Measurements from ENCODE around the gene DENND5A.
"Not testable (repeated sequence)": the region's sequence is repeated elsewhere in the genome, so short reads cannot be mapped to it uniquely, and the experiment has no call there.

The DENND5A gene

DNA sequence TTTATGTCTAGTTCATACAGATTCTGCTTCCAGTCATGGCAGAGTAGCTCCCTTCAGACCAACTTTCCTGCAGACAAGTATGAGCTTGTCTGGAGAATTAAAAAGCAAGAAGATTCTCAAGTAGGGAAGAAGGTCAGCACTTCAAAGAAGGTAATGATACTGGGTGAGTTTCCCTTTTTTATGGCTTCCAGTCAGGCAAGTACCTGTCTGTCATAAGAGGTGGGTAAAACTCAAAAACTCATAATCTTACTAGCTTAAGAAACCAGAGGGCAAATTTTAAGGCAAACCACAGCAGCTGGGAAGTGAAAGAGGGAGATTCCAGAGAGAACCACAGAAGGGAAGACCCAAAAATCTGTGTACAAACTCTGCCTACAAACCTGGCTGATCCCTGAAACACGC, 54.2 kb downstream of the DENND5A start:
- DNase-seq (ENCODE audit: low read depth in 2 of 2), result no peak

DNA sequence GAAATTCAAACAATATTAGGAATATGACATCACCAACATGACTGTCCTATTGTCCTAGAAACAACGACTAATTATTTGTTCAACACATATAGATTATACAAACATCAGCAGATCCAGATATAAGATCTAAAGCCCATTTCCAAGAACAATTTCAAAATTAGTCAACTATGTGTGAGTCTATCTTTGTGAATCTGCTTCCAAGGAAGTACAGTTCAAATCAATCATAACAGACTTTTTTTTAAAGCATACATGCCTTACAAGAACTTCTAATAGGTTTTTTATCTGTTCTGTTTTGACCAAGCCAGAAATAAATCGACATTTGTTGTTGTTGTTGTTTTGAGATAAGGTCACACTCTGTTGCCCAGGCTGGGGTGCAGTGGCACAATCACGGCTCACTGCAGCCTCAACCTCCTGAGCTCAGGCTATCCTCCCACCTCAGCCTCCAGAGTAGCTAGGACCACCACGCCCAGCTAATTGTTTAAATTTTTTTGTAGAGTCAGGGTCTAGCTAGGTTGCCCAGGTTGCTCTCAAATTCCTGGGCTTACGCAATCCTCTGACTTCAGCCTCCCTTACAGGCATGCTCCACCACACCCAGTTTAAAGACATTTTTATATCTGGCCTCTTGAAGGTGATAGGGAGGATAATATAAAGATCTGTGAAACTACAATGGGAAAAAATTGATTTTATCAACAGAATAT, 54.8 kb downstream of the DENND5A start:
- no peak for DNase-seq (ENCODE audit: low read depth in 2 of 2)

DNA sequence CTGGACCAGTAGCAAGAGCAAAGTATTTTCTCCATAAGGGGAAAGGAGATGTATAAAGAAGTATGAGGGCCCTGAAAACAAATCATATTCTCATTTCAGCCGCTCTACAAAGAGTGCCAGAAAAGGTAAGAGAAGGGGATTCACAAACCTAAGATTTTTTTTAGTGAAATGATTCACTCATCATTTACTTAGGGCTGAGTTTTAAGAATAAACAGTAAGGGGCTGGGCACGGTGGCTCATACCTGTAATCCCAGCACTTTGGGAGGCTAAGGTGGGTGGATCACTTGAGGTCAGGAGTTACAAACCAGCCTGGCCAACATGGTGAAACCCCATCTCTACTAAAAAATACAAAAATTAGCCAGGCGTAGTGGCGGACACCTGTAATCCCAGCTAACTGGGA, 55.5 kb downstream of the DENND5A start:
- not testable (repeated sequence) for DNase-seq (ENCODE audit: low read depth in 2 of 2)

DNA sequence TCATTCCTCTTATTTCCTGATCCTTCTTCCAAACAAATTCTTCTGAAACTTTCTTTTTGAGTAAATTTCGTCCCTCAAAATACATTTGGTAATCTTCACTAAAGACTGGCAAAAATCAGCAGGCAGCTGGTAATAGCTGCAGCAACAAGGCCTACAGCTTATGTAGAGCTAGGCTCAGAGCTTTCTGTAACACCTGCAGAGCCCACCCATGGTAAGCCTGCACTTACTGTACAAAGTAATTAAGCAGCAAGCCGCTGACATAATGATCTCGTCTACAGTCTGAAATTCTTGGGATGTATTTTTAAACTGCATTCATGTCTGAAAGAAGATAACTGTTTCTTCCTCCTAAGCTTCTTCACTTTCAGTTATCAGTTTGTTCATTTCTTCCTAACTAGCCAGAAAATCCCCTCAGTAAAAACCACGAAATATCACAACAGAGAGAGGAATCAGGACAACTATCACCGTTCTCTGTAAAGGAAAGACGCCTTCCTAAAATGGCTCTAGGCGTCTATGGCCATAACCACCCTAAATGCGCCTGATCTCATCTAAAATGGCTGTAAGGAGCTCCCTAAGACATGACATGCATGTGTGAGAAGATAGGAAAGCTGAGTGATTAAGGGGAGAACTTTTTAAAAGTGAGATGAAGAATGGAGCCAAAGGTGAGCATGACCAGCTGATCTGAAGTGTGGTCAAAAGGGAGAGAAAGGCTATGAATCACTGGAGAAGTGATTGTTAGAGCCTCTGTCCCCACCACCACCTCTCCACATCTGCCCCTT, 56.2 kb downstream of the DENND5A start:
- no peak for DNase-seq (ENCODE audit: low read depth in 2 of 2)

DNA sequence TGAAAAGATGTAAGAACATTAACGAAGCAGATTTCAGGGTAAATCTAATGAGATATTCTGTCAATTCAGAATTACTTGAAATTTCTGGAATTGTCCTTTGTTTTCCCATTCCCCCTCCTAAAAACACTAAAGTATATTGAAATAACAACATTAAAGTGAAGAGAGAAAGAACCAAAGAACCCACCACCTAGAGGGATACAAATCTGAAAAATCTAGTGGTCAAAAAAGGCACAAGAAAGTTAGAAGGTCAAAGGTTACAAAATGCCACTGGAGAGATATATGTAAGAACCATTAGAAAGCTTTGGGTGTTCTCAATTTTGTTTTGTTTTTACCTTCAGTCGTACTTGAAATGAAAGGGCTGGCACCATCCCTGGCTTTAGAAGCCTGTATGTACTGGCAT, 57.9 kb downstream of the DENND5A start:
- no peak for DNase-seq (ENCODE audit: low read depth in 2 of 2)

DNA sequence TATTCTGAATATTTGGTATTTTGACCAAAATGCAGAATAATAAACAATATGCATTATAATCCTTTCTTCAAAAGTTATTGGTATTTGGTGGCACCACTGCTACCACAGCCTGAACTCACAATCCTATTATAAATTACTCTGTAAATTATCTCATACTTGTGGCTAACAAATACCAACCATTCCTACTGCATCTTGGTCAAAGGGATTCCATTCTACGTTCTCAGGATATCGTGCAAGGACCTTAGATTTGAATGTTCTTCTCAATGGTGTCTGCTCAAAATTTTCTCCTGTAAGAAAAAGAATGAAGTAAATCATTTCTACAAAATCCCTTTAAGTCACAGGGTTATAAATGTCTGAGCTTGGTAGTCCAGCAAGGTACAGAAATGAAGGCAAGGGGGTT, 58.7 kb downstream of the DENND5A start:
- no peak for DNase-seq (ENCODE audit: low read depth in 2 of 2)

DNA sequence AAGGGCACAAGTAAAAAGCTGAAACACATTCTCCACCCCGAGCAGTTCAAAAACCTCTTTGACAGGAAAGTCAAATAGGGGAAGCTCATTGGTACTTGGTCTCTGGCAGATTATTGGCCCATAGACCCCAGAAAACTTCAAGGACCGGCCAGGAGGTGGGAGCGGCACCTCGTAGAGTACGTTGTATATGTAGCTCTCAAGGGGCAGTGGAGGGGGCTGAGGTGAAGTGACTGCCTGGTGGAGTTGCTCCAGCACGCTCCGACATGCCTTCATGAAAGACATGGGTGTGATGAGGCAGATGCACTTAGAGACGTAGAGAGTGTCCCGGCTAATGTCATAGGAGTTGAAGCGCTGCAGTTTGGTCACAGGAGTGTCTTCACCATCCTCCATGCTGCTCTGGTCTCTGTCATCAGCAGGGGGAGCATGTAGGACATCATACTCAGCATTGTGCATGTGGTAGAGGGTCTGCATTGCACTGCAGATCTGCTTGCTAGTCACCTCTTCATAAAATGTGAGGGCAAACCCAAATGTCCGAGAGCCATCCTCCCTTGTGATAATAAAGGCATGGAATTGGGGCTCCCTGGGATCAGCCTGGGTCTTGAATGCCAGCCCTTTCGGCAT, 61.3 kb downstream of the DENND5A start:
- no peak for DNase-seq (ENCODE audit: low read depth in 2 of 2)

DNA sequence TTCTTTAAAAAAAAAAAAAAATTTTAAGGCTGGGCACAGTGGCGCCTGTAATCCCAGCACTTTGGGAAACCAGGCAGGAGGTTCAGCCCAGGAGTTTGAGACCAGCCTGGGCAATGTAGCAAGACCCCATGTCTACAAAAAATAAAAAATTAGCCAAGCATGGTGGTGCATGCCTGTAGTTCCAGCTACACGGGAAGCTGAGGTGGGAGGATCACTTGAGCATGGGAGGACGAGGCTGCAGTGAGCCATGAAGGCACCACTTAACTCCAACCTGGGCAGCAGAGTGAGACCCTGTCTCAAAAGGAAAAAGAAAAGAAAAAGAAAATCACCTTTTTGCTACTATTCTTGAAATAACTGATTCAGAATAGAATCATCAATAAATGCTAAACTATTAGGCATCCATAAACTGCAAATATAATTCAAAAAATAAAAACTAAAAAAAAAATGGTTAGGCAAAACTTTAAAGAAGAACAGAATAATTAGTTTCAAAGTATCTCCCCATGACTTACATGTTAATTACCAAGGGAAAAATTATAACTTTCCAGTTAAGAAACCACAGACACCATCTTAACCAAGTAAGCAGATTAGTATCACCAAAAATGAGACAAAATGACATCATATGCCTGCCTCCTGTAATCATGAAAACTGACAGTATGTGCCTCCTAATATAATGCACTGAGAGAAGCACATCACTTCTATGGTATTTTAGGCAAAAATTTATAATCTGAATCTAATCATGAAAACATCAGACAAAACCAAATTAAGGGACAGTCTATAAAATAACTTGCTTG, 63.6 kb downstream of the DENND5A start:
- no peak for DNase-seq (ENCODE audit: low read depth in 2 of 2)

DNA sequence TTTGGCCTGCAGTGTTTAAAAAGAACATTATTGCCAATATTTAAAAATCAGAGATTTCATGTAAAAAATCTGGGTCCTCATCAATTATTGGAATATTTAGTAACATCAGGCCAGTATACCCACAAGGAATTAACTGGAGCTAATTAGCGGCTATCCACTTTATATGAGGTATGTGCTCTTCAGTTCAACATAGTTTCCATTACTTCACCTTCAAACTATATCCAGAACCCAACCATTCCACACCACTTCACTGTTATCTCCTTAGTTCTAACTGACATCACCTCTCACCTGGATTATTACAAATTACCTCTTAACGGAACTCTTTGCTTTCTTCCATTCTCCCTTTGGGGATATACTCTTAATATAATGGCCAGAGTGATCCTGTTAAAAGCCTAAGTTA, 64.7 kb downstream of the DENND5A start:
- no peak for DNase-seq (ENCODE audit: low read depth in 2 of 2)

DNA sequence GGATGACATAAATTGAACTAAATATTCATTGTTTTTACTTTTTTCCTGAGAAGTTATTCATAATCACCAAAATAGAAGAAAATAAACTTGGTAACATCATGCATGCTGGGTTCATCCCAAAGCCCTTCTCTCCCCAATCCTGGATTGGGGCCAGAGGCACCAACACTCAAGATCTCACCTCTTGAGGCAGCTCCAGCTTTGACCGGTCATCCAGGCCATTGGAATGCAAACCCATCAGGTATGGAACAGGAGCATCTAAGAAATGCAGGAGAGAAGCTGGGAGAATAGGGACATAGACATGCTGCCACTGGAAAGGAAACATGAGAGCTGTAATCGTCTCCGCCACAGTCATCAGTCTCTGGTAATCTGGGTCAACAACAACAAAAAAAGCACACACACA, 71.8 kb downstream of the DENND5A start:
- no peak for DNase-seq (ENCODE audit: low read depth in 2 of 2)

DNA sequence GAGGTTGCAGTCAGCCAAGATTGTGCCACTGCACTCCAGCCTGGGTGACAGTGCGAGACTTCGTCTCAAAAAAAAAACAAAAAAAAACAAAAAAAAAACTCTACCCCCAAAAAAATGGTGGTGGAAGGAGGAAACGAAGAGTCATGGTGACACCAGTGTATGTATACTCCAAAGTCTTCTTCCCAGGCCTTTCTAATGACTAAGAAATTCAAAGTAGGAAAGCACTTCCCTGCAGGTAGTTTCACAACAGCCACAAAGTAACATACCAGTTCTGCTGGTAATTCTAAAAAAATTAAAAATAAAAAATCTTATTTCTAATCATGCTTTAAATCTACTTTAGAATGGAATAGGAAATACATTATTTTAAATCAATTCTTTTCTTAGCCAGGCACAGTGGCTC, 72.6 kb downstream of the DENND5A start:
- DNase-seq (ENCODE audit: low read depth in 2 of 2), result no peak

DNA sequence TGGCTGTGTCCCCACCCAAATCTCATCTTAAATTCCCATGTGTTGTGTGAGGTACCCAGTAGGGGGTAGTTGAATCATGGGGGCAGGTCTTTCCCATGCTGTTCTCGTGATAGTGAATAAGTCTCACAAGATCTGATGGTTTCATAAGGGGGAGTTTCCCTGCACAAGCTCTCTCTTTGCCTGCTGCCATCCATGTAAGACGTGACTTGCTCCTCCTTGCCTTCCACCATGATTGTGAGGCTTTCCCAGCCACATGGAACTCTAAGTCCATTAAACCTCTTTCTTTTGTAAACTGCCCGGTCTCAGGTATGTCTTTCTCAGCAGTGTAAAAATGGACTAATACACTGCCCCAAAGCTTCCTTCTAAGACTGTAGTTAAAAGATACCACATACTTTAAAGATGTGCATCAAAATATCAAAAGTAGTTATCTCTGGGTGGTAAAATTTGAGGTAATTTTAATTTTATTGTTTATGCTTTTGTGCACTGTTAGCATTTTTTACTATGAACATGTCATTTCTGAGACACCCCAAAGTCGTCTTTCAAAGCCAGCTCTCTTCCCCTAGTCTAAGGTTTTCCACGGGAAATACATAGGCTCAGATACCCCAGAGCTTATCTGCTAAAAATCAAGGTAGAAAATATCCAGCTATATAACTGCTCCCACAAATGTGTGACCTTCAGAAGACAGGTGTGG, 74.7 kb downstream of the DENND5A start:
- DNase-seq (ENCODE audit: low read depth in 2 of 2), result not testable (repeated sequence)

DNA sequence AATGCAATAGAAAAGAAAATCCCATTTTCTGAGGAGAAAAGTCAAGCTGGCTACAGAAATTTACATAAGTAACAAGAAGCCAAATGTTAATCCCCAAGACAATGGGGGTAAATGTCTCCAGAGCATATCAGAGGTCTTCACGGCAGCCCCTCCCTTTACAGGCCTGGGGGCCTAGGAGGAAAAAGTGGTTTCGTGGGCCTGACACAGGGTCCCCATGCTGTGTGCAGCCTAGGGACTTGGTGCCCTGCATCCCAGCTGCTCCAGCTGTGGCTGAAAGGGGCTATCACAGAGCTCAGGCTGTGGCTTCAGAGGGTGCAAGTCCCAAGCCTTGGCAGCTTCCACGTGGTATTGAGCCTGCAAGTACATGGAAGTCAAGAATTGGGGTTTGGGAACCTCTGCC, 76.3 kb downstream of the DENND5A start:
- DNase-seq (ENCODE audit: low read depth in 2 of 2), result not testable (repeated sequence)

DNA sequence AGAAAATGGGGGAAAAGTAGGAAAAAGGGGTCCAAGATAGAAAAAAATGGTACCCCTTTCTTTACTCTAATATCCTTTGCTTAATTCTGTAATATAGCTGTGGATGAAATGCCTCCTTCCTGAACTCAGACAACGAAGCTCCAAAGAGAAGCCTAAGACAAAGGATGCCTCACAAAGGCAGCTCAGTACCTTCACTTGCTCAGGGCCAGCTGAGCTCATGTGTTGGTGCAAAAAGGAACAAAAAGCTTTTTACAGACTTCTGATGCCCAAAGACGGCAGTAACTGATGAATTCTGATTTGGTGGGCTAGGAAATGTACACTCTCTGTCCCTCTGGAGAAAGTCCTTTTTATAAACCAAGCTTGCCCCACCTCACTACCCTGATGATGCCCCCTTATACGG, 77.5 kb downstream of the DENND5A start:
- no peak for DNase-seq (ENCODE audit: low read depth in 2 of 2)

DNA sequence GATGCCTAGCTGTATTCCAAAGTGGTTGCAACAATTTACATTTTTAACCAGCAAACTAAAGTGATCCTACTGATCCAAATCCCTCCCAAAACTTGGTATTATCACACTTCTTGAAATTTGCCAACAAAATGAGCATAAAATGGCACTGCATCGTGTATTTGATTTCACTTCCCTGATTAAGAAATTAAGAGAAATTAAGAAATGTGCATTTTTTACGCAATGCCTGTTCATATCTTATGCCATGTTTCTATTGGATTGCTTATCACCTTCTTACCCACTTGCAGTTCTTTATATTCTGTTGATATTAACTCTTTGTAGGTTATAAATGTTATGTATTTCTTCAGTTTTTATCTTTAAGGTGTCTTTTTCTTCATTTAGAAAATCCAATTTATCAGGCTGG, 80.6 kb downstream of the DENND5A start:
- no peak for DNase-seq (ENCODE audit: low read depth in 2 of 2)

DNA sequence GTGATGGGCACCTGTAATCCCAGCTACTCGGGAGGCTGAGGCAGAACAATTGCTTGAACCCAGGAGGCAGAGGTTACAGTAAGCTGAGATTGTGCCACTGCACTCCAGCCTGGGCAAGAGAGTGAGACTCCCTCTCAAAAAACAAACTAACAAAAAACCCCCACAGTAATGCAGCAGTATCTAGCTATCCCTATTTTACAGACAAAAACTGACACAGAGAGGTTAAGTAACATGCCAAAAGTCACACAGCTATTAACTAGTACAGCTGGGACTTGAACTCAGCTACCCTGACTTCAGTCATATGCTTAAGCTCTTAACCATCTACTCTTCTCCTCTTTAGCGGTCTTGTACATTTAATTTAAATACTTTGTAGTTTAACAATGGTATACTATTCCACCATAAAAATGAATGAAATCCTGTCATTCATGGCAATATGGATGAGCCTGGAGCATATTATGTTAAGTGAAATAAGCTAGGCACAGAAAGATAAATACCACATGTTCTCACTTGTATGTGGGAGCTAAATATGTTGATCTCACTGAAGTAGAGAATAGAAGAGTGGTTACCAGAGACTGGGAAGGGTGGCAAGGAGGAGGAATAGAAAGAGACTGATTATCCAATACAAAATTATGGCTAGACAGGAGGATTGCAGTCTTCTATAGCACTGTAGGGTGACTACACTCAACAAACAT, 82.8 kb downstream of the DENND5A start:
- no peak for DNase-seq (ENCODE audit: low read depth in 2 of 2)

DNA sequence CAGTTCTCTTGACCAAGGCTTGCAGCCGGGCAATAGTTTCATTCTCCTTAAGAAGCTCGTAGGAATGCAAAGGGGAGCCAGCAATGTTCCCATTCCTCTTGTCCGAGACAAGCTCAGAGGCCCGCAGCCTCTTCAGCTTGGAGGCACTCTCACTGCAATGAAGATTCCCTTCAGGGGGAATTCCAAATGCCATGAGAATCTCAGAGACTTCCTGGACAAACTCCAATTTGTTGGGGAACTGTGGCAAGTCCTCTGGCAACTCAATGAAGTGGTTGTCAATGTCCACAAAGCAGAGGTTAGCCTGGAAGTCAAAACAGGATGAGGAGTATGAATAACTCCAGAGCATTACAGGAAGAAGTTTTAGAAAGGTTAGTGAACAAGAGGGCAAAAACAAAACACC, 84.4 kb downstream of the DENND5A start:
- no peak for DNase-seq (ENCODE audit: low read depth in 2 of 2)

DNA sequence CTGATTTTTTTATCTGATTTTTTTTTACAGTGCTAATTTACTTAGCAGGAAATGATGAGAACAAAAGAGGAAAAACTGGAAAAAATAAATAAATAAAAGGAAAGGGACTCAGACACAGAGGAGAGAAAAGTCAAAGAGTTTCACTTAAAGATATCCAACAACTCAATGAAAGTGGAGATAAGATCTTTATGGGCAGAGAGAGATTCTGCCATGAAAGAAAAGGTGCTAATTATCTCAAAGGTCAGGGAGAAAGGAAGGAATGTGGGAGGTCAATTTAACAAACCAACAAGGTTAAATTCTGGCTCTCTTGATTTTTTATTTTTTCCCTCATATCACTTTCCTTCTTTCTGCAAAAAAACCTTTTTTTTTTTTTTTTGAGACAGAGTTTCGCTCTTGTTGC, 86.0 kb downstream of the DENND5A start:
- no peak for DNase-seq (ENCODE audit: low read depth in 2 of 2)

DNA sequence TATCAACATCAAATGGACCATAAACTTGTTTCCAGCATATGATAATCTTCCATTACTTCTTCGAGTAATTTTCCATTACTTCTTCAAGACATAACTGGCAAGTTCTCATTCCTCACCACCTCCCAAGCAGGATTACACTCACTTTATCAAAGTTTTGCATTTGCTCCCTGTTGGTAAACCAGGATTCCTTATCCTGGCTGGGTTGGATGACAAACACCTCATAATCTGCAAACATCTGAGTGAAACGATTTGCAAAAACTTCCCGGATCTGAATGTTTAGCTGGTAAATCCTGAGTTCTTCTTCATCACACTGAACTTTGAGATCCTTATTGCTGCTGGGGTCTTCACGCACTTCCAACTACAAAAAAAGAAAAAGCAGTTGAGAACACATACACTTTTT, 86.4 kb downstream of the DENND5A start:
- DNase-seq (ENCODE audit: low read depth in 2 of 2), result no peak

DNA sequence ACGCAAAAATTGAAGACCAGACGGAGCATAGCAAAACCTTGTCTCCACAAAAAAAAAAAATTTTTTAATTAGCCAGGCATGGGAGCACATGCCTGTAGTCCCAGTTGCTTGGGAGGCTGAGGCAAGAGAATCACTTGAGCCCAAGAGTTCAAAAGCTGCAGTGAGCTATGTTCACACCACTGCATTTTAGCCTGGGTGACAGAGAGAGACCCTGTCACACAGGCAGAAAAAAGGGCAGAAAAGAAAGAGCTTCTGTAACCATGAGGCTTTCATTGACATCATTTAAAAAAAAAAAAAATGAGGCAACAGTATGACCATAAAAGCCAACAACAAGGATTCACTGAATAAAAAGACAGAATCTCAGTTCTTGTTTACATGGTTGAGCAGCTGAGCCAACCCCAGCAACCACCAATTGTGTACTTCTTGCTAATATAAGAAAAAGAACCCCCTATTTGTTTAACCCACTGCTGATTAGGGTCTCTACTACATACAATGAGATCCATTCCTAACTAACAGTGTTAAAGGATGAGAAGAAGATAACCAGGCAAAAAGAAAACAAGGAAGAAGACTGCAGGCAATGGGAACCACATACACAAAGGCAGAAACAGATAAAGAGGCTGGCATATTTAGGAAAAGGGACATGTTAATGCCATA, 87.6 kb downstream of the DENND5A start:
- no peak for DNase-seq (ENCODE audit: low read depth in 2 of 2)

DNA sequence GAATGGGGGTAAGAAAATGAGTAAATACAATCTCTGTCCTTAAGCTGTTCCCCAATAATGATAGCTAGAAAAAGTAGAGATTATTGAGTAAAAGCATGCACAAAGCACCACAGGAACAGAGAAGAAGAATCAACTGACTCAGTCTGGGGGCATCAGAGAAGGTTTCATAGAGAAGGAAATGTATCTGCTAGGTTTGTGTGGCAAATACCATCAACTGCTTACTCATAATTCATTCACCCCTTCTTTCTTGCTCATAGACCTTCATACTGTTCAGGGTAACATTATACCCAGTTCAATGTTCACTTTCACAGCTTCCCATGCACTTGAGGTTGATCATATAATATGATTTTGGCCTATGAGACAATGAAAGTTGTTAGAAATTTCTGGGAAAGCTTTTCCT, 88.6 kb downstream of the DENND5A start:
- DNase-seq (ENCODE audit: low read depth in 2 of 2), result no peak
